ENCODE data around the gene MRPL10. TPM values are rescaled to one million over a fixed set of nuclear protein-coding genes. Genes with fewer than 3 reads are reported as not detected.

MRPL10 gene
- total RNA-seq, 3 donors from 2014 or later: 35.0 to 43.5 (median 36.7) TPM

- peaks cover 0 to 14% of the 10 kb centered on the region in 2 donors for H3K27me3 ChIP-seq
- no peaks in the 10 kb centered on the region for H3K9me3 ChIP-seq
- no peak for DNase-seq (ENCODE audit: low spot score in 2 of 2)
- intact Hi-C loops (cut with DNase I; ENCODE audit: low total_unique reads): no loop called here
- TF ChIP-seq CTCF (IDR thresholded peaks at IDR 0.05) (no peak), POLR2A (IDR thresholded peaks at IDR 0.05) (no peak), POLR2AphosphoS5 (IDR thresholded peaks at IDR 0.05) (no peak)
- no peaks in the 10 kb centered on the region for H3K36me3 ChIP-seq
- no peak overlapping the region for H3K27ac ChIP-seq
- H3K4me1 ChIP-seq: no peaks in the 10 kb centered on the region
- no peak overlapping the region for H3K4me3 ChIP-seq
Measured at GRCh38 chr17:47797797-47798196, 33.5 kb downstream of the MRPL10 start.

GRCh38 chr17:47792979-47793378, 38.4 kb downstream of the MRPL10 start:
- no peak for DNase-seq (ENCODE audit: low spot score in 2 of 2)
- H3K4me1 ChIP-seq: no peaks in the 10 kb centered on the region
- H3K27ac ChIP-seq: no peak overlapping the region
- peaks cover 4 to 53% of the 10 kb centered on the region in 2 donors for H3K27me3 ChIP-seq
- no peak overlapping the region for H3K4me3 ChIP-seq
- intact Hi-C loops (cut with DNase I; ENCODE audit: low total_unique reads): no loop called here
- no peaks in the 10 kb centered on the region for H3K36me3 ChIP-seq
- no peaks in the 10 kb centered on the region for H3K9me3 ChIP-seq
- TF ChIP-seq POLR2AphosphoS5 (IDR thresholded peaks at IDR 0.05) (no peak), CTCF (IDR thresholded peaks at IDR 0.05) (no peak), POLR2A (IDR thresholded peaks at IDR 0.05) (no peak)

- no peak overlapping the region for H3K27ac ChIP-seq
- no peaks in the 10 kb centered on the region for H3K4me1 ChIP-seq
- TF ChIP-seq CTCF (IDR thresholded peaks at IDR 0.05) (no peak), POLR2AphosphoS5 (IDR thresholded peaks at IDR 0.05) (no peak)
- intact Hi-C loops (cut with DNase I; ENCODE audit: low total_unique reads): no loop called here
- peaks cover 4 to 58% of the 10 kb centered on the region in 2 donors for H3K27me3 ChIP-seq
- H3K4me3 ChIP-seq: no peak overlapping the region
- DNase-seq (ENCODE audit: low spot score in 2 of 2): no peak
- H3K9me3 ChIP-seq: no peaks in the 10 kb centered on the region
- no peaks in the 10 kb centered on the region for H3K36me3 ChIP-seq
Measured at GRCh38 chr17:47792457-47792856, 38.9 kb downstream of the MRPL10 start.

- Histone ChIP-seq H3K27ac (no peak overlapping the region), H3K4me3 (no peak overlapping the region), H3K36me3 (no peaks in the 10 kb centered on the region), H3K27me3 (peaks cover 4 to 62% of the 10 kb centered on the region in 2 donors), H3K4me1 (no peaks in the 10 kb centered on the region), H3K9me3 (no peaks in the 10 kb centered on the region)
- DNase-seq (ENCODE audit: low spot score in 2 of 2): no peak
- intact Hi-C loops (cut with DNase I; ENCODE audit: low total_unique reads): no loop called here
- TF ChIP-seq CTCF (IDR thresholded peaks at IDR 0.05): no peak
- TF ChIP-seq POLR2AphosphoS5 (IDR thresholded peaks at IDR 0.05): no peak
- no peak for TF ChIP-seq POLR2A (IDR thresholded peaks at IDR 0.05)
Measured at GRCh38 chr17:47791025-47791424, 40.3 kb downstream of the MRPL10 start.

GRCh38 chr17:47789611-47790561, 41.5 kb downstream of the MRPL10 start:
- peaks cover 4 to 62% of the 10 kb centered on the region in 2 donors for H3K27me3 ChIP-seq
- intact Hi-C loops (cut with DNase I; ENCODE audit: low total_unique reads): no loop called here
- H3K36me3 ChIP-seq: no peaks in the 10 kb centered on the region
- TF ChIP-seq POLR2A (IDR thresholded peaks at IDR 0.05): no peak
- TF ChIP-seq CTCF (IDR thresholded peaks at IDR 0.05): peak in 2 of 3 donors; percentile 22
- no peaks in the 10 kb centered on the region for H3K4me1 ChIP-seq
- peak overlapping the region; percentile 34 to 60 (median 46) for H3K4me3 ChIP-seq
- H3K9me3 ChIP-seq: no peaks in the 10 kb centered on the region
- H3K27ac ChIP-seq: no peak overlapping the region
- peak in 1 of 2 donors; percentile 59 for DNase-seq (ENCODE audit: low spot score in 2 of 2)

Measured in breast epithelium (tissue), 4 donors.